Activated CD8-positive, alpha-beta T cell treated with anti-CD3 and anti-CD28 coated beads for 36 hours (primary cell): ENCODE results near the gene KPNA4. TPM values are rescaled to one million over a fixed set of nuclear protein-coding genes. Genes with fewer than 3 reads are reported as not detected.

ENCODE experiments used
- ATAC-seq: fragments of 200-7000 bp; cut with Tn5 transposase; one replicate; pipeline ENCODE4 v1.10.0; 2021; ENCODE audit warnings: mild to moderate bottlenecking, moderate library complexity
- CTCF ChIA-PET: fragments of 350-600 bp; sonication (Branson Sonifier 250); formaldehyde crosslinking; loops from one replicate; lab custom pipeline; 2021; ENCODE audit warnings: antibody characterized with exemption; lab: Charles Lee
- POLR2A ChIA-PET: fragments of 350-600 bp; sonication (Branson Sonifier 250); formaldehyde crosslinking; loops from one replicate; lab custom pipeline; 2021; ENCODE audit warnings: antibody characterized with exemption; lab: Charles Lee
- DNase-seq: peaks from one replicate; pipeline ENCODE4 v3.0.0-alpha.2; 2020
- H3K27ac Mint-ChIP-seq: one replicate; pipeline ENCODE4 v1.8.0; 2021; ENCODE audit warnings: mild to moderate bottlenecking, mixed read lengths
- H3K27me3 Mint-ChIP-seq: one replicate; pipeline ENCODE4 v1.8.0; 2021; ENCODE audit warnings: mixed read lengths
- H3K36me3 Mint-ChIP-seq: one replicate; pipeline ENCODE4 v1.8.0; 2021; ENCODE audit warnings: low read depth, mixed read lengths
- H3K4me1 Mint-ChIP-seq: one replicate; pipeline ENCODE4 v1.8.0; 2021; ENCODE audit warnings: low read depth, mixed read lengths
- H3K4me3 Mint-ChIP-seq: one replicate; pipeline ENCODE4 v1.8.0; 2021; ENCODE audit warnings: mild to moderate bottlenecking, moderate library complexity, mixed read lengths
- H3K9me3 Mint-ChIP-seq: one replicate; pipeline ENCODE4 v1.8.0; 2021; ENCODE audit warnings: mixed read lengths
- CTCF ChIP-seq: fragments of 200-600 bp; IDR thresholded peaks from one replicate; pipeline ENCODE4 v1.8.0; 2022; ENCODE audit warnings: antibody characterized with exemption, mild to moderate bottlenecking
- intact Hi-C: fragments of 100-400 bp; cut with micrococcal nuclease; formaldehyde crosslinking; loops from one replicate; pipeline ENCODE4 v1.10.0; 2022
- total RNA-seq, 2 experiments: library from RNA; stranded (reverse); gene quantifications; one replicate each; pipeline ENCODE4 v1.2.3, GENCODE V29; 2021

Gene KPNA4
- total RNA-seq, 2 experiments from 2014 or later, result 50.6 to 51.0 TPM

DNA sequence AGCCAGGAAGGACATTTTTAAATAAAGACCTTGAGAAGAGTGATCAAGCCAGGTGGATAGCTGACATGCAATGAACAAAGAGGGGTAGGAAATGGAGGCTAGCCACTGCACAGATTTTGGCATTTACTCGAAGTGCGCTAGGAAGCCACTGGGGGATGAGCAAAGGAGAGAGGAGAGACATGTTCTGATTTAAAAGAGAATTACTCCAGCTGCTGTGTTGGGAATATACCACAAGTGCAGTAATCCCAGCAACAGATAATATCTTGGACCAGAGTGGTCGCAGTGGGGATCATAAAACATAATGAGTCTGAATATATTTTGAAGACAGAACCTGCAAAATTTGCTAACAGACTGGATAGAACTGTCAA lies 19.9 kb downstream of the KPNA4 start:
- Mint-ChIP-seq H3K4me3 (no peak overlapping the region), H3K27me3 (no peaks in the 10 kb centered on the region), H3K4me1 (peaks cover 64% of the 10 kb centered on the region), H3K27ac (no peak overlapping the region), H3K9me3 (peaks cover 14% of the 10 kb centered on the region), H3K36me3 (peaks cover 42% of the 10 kb centered on the region)
- POLR2A ChIA-PET, result no interaction called here
- CTCF ChIA-PET, result interaction anchor here (1.0 kb wide), 1 partner anchor 9 kb away, joined by 3 read pairs; no protein-coding TSS in a partner anchor
- no peak for DNase-seq
- ATAC-seq, result no peak
- no peak for TF ChIP-seq CTCF
- intact Hi-C loops, result no loop called here

DNA sequence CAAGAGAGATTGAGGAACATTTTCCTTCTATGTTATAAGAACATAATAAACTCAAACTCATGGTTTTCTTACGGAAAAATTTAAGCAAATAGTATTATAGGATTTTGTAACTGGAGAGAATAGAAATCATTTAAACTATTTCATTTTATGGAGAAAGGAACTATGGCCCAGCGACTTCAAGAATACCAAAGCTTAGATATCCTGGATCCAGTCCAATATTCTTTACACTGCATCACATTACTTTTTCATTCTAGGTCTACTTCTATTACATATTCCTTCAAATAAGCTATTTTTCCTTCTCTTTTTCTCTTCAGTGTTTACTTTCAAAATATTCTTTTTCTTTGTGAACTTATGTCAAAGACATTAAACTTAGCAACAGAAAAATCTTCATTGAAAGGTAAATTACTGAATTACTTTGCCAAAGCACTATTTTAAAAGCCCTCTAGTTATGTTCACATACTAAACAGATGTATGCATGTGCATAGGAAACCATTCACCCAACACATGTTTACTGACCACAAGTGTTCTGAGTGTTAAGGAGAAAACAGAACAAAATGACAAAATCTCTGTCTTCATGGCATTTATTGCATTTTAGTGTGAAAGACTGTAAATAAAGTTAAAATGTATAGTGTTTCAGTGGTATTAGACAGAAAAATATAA lies 20.4 kb downstream of the KPNA4 start:
- Mint-ChIP-seq H3K27ac (no peak overlapping the region), H3K4me1 (peaks cover 65% of the 10 kb centered on the region), H3K9me3 (peaks cover 10% of the 10 kb centered on the region), H3K36me3 (peaks cover 39% of the 10 kb centered on the region), H3K27me3 (no peaks in the 10 kb centered on the region), H3K4me3 (no peak overlapping the region)
- CTCF ChIA-PET, result interaction anchor here (1.0 kb wide), 1 partner anchor 9 kb away, joined by 3 read pairs; no protein-coding TSS in a partner anchor
- POLR2A ChIA-PET, result no interaction called here
- intact Hi-C loops, result no loop called here
- no peak for TF ChIP-seq CTCF
- no peak for ATAC-seq
- DNase-seq, result no peak

DNA sequence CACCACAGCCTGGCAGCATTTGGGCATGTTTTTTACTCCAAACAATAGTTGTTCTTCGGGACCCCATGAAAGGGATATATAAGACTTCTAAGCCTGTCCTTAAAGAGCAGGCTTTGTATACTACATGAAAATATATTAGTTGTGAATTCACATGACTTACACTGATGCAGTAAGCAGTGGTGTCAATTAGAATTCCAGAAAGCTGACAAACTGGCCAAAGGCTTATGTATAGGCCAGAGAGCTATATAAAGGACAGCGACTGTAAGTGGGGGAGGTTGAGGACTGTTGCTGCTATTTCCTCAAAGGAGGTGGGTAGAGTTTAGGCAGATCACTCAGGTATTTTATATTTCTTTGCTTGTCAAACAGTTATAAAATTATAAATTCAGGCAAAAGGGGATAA lies 24.8 kb downstream of the KPNA4 start:
- peaks cover 13% of the 10 kb centered on the region for H3K36me3 Mint-ChIP-seq
- H3K27me3 Mint-ChIP-seq, result no peaks in the 10 kb centered on the region
- no peaks in the 10 kb centered on the region for H3K9me3 Mint-ChIP-seq
- ATAC-seq, result no peak
- peaks cover 49% of the 10 kb centered on the region for H3K4me1 Mint-ChIP-seq
- intact Hi-C loops, result no loop called here
- H3K27ac Mint-ChIP-seq, result no peak overlapping the region
- no peak overlapping the region for H3K4me3 Mint-ChIP-seq
- ChIA-PET POLR2A (no interaction called here), CTCF (no interaction called here)
- DNase-seq, result no peak
- no peak for TF ChIP-seq CTCF

DNA sequence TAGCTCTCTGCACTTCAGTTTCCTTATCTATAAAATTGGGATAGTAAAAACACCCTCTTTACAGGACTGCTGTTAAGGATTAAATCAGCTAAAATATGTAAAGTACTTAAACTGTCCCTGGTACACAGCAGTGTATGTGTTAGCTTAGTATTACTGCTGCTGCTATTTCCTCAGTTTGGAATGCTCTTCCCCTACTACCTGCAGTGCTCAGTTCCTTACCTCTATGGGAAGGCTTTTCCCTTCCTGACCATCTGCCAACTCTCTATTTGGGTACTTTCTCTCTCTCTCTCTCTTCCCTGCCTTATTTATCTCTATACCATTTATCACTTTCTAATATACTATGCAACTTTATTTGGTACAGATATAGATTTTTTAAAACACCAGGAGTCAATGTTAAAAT lies 26.5 kb downstream of the KPNA4 start:
- TF ChIP-seq CTCF, result no peak
- no peaks in the 10 kb centered on the region for H3K9me3 Mint-ChIP-seq
- intact Hi-C loops, result no loop called here
- H3K36me3 Mint-ChIP-seq, result peaks cover 7% of the 10 kb centered on the region
- H3K4me1 Mint-ChIP-seq, result peaks cover 39% of the 10 kb centered on the region
- POLR2A ChIA-PET, result no interaction called here
- CTCF ChIA-PET, result interaction anchor here (0.7 to 1.2 kb wide), 2 partner anchors 22 to 53 kb away, joined by 3 to 4 read pairs; no protein-coding TSS in a partner anchor
- no peaks in the 10 kb centered on the region for H3K27me3 Mint-ChIP-seq
- ATAC-seq (no peak), DNase-seq (no peak)
- no peak overlapping the region for H3K4me3 Mint-ChIP-seq
- H3K27ac Mint-ChIP-seq, result peak overlapping the region; percentile 17

DNA sequence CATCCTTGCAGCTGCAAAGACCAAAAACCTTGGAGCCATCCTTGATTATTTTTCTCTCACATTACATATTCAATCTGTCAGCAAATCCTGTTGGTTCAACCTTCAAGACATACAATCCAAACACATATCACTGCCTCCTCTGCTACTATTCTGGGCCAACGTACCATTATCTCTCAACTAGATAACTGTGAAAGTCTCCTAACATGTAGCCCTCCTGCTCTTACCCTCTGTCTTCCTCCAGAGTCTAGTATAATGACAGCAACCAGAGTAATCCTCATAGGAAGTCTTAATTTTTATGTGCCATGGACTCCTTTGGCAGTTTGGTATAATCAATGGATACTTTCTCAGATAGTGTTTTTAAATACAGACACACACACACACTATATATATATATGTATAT lies 27.6 kb downstream of the KPNA4 start:
- no peak for TF ChIP-seq CTCF
- ChIA-PET CTCF (no interaction called here), POLR2A (interaction anchor here (1.0 kb wide), 1 partner anchor 9 kb away, joined by 3 read pairs; no protein-coding TSS in a partner anchor)
- H3K27ac Mint-ChIP-seq, result no peak overlapping the region
- no peaks in the 10 kb centered on the region for H3K9me3 Mint-ChIP-seq
- no peak overlapping the region for H3K4me3 Mint-ChIP-seq
- intact Hi-C loops, result no loop called here
- peaks cover 33% of the 10 kb centered on the region for H3K4me1 Mint-ChIP-seq
- DNase-seq (no peak), ATAC-seq (no peak)
- no peaks in the 10 kb centered on the region for H3K27me3 Mint-ChIP-seq
- H3K36me3 Mint-ChIP-seq, result peaks cover 7% of the 10 kb centered on the region
